GM19397 (cell line): ENCODE measurements around the gene CLGN.

Source experiments
- ATAC-seq: cut with Tn5 transposase; IDR thresholded peaks from one replicate; pipeline ENCODE4 v1.9.1; 2021; ENCODE audit warnings: mild to moderate bottlenecking, moderate library complexity; ENCODE audit not compliant: unreplicated experiment

Gene CLGN

DNA sequence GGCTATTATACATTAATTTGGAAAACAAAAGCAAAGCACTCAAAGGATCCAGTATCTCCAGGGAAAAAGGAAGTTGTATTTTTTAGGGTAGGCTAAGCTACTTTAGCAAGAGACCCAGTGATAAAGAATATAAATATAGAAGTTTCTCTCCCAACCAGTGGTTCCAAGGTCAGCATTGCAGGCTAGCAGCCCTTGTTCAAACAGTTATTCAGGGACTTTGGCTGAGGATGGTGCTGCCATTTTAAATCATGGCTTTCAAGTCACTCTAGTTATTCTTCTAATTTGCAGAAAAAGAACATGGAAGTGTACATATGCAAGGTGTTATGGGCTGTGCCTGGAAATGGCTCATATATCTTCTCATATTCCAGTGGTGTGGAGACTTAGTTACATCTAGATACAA lies 44.7 kb downstream of the CLGN start:
- no peak for ATAC-seq

DNA sequence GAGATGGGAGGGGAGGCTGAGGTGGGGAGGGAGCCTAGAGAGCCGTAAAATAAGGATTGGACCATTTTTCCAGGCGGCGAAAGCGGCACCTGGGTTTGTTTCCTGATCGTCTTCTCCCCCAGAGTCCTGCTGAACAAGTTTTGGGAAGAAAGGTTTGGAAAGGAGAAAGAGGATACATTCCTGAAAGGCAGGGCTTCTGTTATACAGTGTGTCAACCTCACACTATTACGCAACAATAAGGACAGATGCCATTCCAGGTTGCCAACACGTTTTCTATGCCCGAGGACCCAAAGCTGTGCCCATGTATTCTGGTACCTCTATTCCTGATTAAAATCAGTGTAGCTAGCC lies 53.3 kb downstream of the CLGN start:
- no peak for ATAC-seq

- peak; percentile 95 for ATAC-seq
These were observed 53.9 kb downstream of the CLGN start, which contains the start of gene SCOC for GRCh38 chr4:140373328-140374129. TSS of gene SCOC (plus strand) at chr4:140373646. CDS start at chr4:140379171, 5,525 bp downstream.

GRCh38 chr4:140372751-140373327 lies 54.6 kb downstream of the CLGN start:
- peak; percentile 50 for ATAC-seq

- no peak for ATAC-seq
These were observed 58.8 kb downstream of the CLGN start for GRCh38 chr4:140368686-140369085.

GRCh38 chr4:140367738-140368137 lies 59.7 kb downstream of the CLGN start:
- no peak for ATAC-seq

DNA sequence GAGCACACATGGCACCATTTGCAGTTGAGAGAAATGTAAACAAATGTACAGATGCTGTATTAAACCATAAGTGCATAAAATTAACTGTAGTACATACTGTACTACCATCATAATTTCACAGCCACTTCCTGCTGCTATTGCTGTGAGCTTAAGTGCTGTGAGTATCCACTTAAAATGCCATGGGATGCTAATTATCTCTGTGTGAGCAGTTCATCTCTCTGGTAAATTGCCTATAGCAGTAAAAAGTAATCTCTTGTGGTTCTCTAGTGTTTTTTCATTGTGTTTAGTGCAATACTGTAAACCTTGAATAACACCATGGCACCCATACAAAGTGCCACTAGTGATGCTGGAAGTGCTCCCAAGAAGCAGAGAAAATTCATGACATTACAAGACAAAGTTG lies 63.9 kb downstream of the CLGN start:
- ATAC-seq = no peak

- no peak for ATAC-seq
These were observed 64.4 kb downstream of the CLGN start for GRCh38 chr4:140363051-140363450.

DNA sequence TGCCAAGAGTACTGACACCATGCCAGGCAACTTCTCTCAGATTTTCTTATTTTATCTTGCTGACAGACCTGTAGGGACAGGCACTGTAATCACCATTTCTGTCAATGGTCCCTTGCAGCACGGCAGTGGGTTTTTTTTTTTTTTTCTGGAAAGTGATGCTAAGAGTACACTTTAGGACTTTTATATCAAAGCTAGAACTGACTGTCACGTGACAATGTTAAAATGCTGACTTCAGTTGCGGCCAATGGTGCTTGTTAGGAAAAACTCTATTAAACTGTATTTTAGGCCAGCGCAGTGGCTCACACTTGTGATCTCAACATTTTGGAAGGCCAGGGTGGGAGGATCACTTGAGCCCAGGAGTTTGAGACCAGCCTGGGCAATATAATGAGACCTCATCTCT lies 66.3 kb downstream of the CLGN start:
- ATAC-seq = no peak

GRCh38 chr4:140359562-140360427 lies 67.7 kb downstream of the CLGN start:
- peak; percentile 98 for ATAC-seq

DNA sequence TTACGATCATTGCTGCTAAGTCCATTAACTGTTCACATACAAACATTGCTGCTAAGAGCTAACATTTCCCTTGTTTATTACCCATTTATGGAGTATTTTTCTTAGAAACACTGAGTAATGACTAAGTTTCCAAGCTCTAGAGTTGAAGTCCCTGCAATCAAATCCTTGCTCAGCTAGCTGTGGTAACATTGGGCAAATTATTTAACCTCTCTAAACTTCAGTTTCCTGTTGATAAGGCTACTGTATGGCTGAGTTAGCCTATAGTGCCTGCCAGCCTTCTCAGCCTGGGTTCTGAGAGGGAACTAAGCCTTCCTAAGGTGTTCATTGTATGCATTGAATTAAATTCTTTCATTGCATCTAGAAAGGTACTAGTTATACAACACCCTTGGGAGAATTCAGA lies 69.2 kb downstream of the CLGN start:
- ATAC-seq = no peak

GRCh38 chr4:140357868-140358267 lies 69.6 kb downstream of the CLGN start:
- ATAC-seq = no peak

- ATAC-seq = no peak
These were observed 72.2 kb downstream of the CLGN start for GRCh38 chr4:140355288-140355687.

DNA sequence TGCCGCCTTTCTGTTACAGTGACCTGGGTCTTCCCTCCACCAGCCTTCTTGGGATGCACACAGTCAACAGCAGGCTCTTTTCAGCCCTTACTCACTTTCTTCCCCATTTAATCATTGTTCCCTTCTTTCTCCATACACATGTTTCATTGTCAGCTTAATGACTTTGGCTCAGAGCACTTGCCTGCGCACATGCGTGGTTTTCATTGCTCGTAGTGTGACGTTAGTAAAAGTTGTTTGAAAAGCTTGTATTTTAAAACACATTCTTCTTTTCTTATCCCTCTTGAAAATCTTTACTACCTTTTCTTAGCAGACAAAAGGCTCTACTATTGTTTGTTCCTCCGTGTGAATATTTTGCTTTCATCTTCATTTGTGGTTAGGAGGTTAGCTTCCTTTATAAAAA lies 73.7 kb downstream of the CLGN start:
- no peak for ATAC-seq

DNA sequence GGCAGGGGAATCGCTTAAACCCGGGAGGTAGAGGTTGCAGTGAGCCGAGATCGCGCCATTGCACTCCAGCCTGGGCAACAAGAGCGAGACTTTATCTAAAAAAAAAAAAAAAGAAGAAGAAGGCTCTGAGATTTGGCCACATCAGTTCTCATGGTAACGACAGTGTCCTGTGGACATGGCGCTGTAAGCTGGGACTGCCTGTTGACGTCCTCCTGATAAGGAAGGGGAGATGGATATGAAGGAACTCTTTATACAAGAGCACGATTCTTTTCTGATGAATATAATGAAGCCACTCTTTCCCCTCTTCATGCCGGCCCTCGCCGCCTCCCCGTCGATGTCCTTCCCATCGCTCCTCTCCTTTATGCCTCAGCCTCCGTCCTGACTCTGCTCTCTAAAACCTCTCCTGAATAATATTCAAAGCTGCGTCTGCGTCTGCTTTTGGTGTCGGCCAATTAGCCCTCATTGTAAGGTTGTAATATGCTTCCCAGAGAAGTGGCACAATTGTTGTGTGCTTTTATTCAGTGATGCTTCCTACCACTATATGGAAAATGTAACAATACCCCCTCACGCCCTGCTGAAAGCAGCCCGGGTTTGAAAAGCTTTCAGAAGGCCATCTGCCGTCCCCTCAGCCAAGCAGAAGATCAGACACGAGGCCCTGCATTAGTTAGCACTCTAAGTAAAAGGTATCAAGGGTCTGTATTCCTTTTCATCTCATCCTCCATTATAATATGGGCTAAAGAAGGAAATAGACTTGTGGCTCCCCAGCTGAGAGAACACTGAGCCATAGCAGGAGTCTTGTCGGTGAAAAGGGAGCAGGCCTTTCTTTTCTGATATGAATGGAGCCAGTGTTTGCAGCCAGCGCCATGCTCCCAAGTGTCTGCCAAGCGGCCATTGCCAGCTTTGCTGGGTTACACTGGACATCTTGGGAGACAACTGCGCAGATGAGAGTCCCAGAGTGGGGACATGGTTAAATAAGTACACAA lies 76.1 kb downstream of the CLGN start:
- ATAC-seq = no peak

GRCh38 chr4:140349816-140350215 lies 77.6 kb downstream of the CLGN start:
- no peak for ATAC-seq

DNA sequence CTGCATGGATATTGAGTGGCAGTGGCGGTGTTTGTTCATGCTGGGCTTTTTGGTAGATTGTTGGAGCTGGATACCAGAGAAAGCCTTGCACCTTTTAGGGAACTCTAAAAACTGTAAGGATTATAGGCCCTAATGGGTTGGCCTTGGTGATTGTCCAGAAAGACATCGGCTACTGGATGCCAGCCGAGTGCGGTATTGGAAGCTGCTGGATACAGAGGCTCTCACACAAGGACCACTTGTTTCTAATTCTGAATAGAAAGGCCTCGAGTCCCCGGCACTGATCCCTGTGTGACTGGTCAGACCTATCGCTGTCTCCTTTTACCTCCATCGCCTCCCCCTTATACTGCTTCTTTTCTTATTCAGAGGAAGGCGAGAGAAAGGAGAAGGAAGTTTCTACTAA lies 81.3 kb downstream of the CLGN start:
- no peak for ATAC-seq

DNA sequence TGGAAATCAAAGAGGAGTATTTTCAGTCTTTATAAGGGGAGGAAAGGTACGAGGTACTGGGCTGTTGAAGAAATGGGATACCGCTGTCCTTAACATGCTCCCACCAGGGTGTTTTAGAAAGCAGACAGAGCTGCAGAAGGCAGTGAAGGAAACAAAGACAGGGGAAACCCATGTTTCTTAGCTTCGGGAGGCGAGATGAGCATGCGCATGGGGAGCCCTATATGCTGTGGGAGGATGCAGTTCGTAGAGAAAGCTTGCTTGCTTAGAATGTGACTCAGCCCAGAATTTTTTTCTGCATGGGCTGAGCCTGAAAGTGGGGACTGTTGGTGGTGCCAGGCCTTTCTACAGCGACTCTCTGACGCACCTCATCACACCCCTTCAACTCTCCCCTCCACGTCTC lies 82.8 kb downstream of the CLGN start:
- no peak for ATAC-seq

GRCh38 chr4:140344101-140344500 lies 83.3 kb downstream of the CLGN start:
- no peak for ATAC-seq

DNA sequence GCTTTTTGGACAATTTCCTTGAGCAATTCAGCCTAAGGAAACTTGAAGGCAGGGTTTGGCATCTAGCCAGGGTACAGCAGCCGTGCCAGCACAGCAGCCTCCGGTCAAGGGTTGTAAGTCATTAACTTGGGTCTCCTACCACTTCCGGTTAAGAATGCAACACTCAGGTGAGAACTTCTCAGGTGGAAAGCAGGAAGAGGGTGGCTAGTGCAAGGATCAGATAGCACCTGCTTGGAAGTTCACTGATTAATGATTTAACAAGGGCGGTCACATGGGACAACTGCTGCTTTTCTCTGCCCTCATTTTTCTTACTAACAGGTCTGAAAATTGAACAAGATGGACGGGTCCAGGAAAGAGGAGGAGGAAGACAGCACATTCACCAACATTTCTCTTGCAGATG lies 84.1 kb downstream of the CLGN start:
- ATAC-seq = peak; percentile 95

DNA sequence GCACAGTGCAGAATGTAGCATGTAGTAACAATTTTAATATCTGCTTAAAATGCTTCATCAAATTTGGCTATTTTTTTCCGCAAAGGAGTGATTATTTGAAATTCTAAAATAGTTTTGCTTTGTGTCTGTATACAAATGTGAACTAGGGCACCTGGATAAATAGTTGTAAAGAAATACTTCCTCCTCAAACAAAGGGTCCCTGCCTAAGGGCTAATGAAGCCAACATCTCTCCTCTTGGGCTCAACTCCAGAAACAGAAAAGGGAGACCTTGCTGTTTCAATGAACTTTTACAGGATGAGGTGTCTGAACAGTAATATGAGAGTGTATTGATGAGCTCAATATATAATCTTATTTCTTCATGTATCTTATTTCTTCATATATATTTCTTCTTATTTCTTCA lies 84.8 kb downstream of the CLGN start:
- ATAC-seq = no peak
